D341Med (cell line): ENCODE data around the gene METTL18.

Experiments
- DNase-seq: peaks from one replicate; pipeline ENCODE4 v3.0.0; 2012; ENCODE audit warnings: low spot score

The METTL18 gene

GRCh38 chr1:169785267-169785666 lies 9.4 kb downstream of the METTL18 start:
- DNase-seq, result no peak

GRCh38 chr1:169784102-169784501 lies 10.6 kb downstream of the METTL18 start:
- DNase-seq, result no peak

GRCh38 chr1:169782596-169782995 lies 12.1 kb downstream of the METTL18 start:
- DNase-seq, result no peak

GRCh38 chr1:169779970-169780369 lies 14.7 kb downstream of the METTL18 start:
- DNase-seq, result no peak

- DNase-seq, result no peak
These were observed 15.6 kb downstream of the METTL18 start for GRCh38 chr1:169779150-169779549.

GRCh38 chr1:169776440-169776839 lies 18.3 kb downstream of the METTL18 start:
- DNase-seq, result no peak

GRCh38 chr1:169768161-169768560 lies 26.5 kb downstream of the METTL18 start:
- no peak for DNase-seq

- DNase-seq, result no peak
These were observed 29.0 kb downstream of the METTL18 start for GRCh38 chr1:169765580-169766331.

- DNase-seq, result no peak
These were observed 29.8 kb downstream of the METTL18 start for GRCh38 chr1:169764919-169765318.

- DNase-seq, result no peak
These were observed 32.0 kb downstream of the METTL18 start for GRCh38 chr1:169762699-169763098.

- no peak for DNase-seq
These were observed 35.7 kb downstream of the METTL18 start for GRCh38 chr1:169759038-169759437.

GRCh38 chr1:169753549-169753948 lies 41.2 kb downstream of the METTL18 start:
- no peak for DNase-seq

- no peak for DNase-seq
These were observed 44.7 kb downstream of the METTL18 start for GRCh38 chr1:169750041-169750440.

GRCh38 chr1:169746550-169746949 lies 48.2 kb downstream of the METTL18 start:
- no peak for DNase-seq

GRCh38 chr1:169745015-169745861 lies 49.5 kb downstream of the METTL18 start:
- DNase-seq, result no peak
